GM12878 (cell line): ENCODE data around the gene VTI1A. TPM values are rescaled to one million over a fixed set of nuclear protein-coding genes. Genes with fewer than 3 reads are reported as not detected.

Source experiments
- ATAC-seq: fragments of 200-7000 bp; cut with Tn5 transposase; 3 replicates; pipeline ENCODE4 v1.9.1; 2020; ENCODE audit warnings: mild to moderate bottlenecking, moderate library complexity
- BruUV-seq: library from RNA; stranded (reverse); fragments of 400-500 nt; replicated peaks from 2 replicates; lab custom pipeline; 2021; lab: Mats Ljungman, UMichigan
- CTCF ChIA-PET: fragments of 300-600 bp; sonication (Branson Sonifier 250); formaldehyde crosslinking; extraction: SDS; loops from one replicate; lab custom pipeline; 2021; ENCODE audit warnings: inconsistent platforms; lab: Yijun Ruan, JAX
- POLR2A ChIA-PET: fragments of 350-600 bp; formaldehyde crosslinking; extraction: SDS; loops from one replicate; lab custom pipeline; 2021; ENCODE audit warnings: inconsistent platforms; lab: Charles Lee
- RAD21 ChIA-PET: fragments of 300-600 bp; sonication (Branson Sonifier 250); formaldehyde crosslinking; loops from one replicate; lab custom pipeline; 2023; ENCODE audit warnings: antibody characterized with exemption; ENCODE audit not compliant: unreplicated experiment; lab: Charles Lee
- SMC1A ChIA-PET: fragments of 300-600 bp; sonication (Branson Sonifier 250); formaldehyde crosslinking; loops from one replicate; lab custom pipeline; 2023; ENCODE audit not compliant: unreplicated experiment, uncharacterized antibody; lab: Charles Lee
- DNase-seq: peaks from one replicate; pipeline ENCODE4 v3.0.0-alpha.2; 2011; ENCODE audit warnings: low read depth, low spot score
- FAIRE-seq: peaks from 3 replicates; lab custom pipeline; 2011; peaks lifted over from hg19 to GRCh38; lab: Jason Lieb, UNC
- H2AFZ ChIP-seq: 2 replicates; pipeline ENCODE4 v1.6.0; 2011; ENCODE audit warnings: low read depth, low read length, control low read depth; ENCODE audit not compliant: control insufficient read depth
- H3K27ac ChIP-seq: 2 replicates; pipeline ENCODE4 v1.5.1; 2011; ENCODE audit warnings: control low read depth; ENCODE audit not compliant: control insufficient read depth, insufficient read depth
- H3K27me3 ChIP-seq, 2 experiments: replicated peaks in 1 of 2; 2 replicates each; pipeline versions ENCODE4 v1.6.0 to v1.6.1; 2011; ENCODE audit warnings: low read length in 1 of 2; ENCODE audit not compliant: control insufficient read depth in 2 of 2, insufficient read depth in 2 of 2
- H3K36me3 ChIP-seq, 2 experiments: 2 replicates each; pipeline ENCODE4 v1.5.1; 2011; ENCODE audit warnings: low read length in 1 of 2; ENCODE audit not compliant: control insufficient read depth in 2 of 2, insufficient read depth in 2 of 2
- H3K4me1 ChIP-seq: 2 replicates; pipeline ENCODE4 v1.6.1; 2011; ENCODE audit warnings: mild to moderate bottlenecking, low read length, moderate library complexity, mixed read lengths; ENCODE audit not compliant: control insufficient read depth, insufficient read depth
- H3K4me2 ChIP-seq: 2 replicates; pipeline ENCODE4 v1.6.0; 2011; ENCODE audit warnings: control low read depth; ENCODE audit not compliant: control insufficient read depth, insufficient read depth
- H3K4me3 ChIP-seq: fragments of 200-600 bp; sonication (generic); 2 replicates; pipeline ENCODE4 v1.5.1; 2016
- H3K79me2 ChIP-seq: 2 replicates; pipeline ENCODE4 v1.6.0; 2011; ENCODE audit warnings: low read length; ENCODE audit not compliant: control insufficient read depth, insufficient read depth
- H3K9ac ChIP-seq: 2 replicates; pipeline ENCODE4 v1.8.0; 2011; ENCODE audit warnings: low read length, control low read depth, mixed read lengths; ENCODE audit not compliant: control insufficient read depth, insufficient read depth
- H3K9me3 ChIP-seq: replicated peaks from 3 replicates; pipeline ENCODE4 v1.5.1; 2011; ENCODE audit warnings: mild to moderate bottlenecking, low read length; ENCODE audit not compliant: control insufficient read depth, insufficient read depth
- H4K20me1 ChIP-seq: 2 replicates; pipeline ENCODE4 v1.6.0; 2011; ENCODE audit not compliant: control insufficient read depth, insufficient read depth
- CHD1 ChIP-seq: IDR thresholded peaks from 2 replicates; pipeline ENCODE4 v1.6.1; 2012; ENCODE audit warnings: low read depth, low read length, improper control_type of control experiment
- GABPA ChIP-seq: IDR thresholded peaks from 2 replicates; pipeline ENCODE4 v1.6.1; 2014; ENCODE audit warnings: antibody characterized with exemption, low read depth, mild to moderate bottlenecking, inconsistent platforms
- NFYB ChIP-seq: IDR thresholded peaks from 2 replicates; pipeline ENCODE4 v1.6.1; 2011; ENCODE audit warnings: low read depth, mild to moderate bottlenecking, low read length, improper control_type of control experiment, moderate library complexity; ENCODE audit not compliant: insufficient read depth
- SP1 ChIP-seq: IDR thresholded peaks from one replicate; pipeline ENCODE4 v1.6.1; 2011; ENCODE audit warnings: low read depth, low read length
- SRF ChIP-seq, 2 experiments: IDR thresholded peaks; 2 replicates each; pipeline ENCODE4 v1.6.1; 2011; ENCODE audit warnings: low read depth in 2 of 2, low read length in 2 of 2, mild to moderate bottlenecking in 1 of 2, moderate library complexity in 1 of 2
- in situ Hi-C: fragments of 300-500 bp; cut with MboI; formaldehyde crosslinking; loops from 9 replicates; pipeline ENCODE4 v1.14.3; 2018; ENCODE audit warnings: mixed read lengths
- intact Hi-C: fragments of 100-400 bp; cut with micrococcal nuclease; formaldehyde crosslinking; loops from one replicate; pipeline ENCODE4 v1.14.2; 2022; ENCODE audit not compliant: unreplicated experiment
- polyA plus RNA-seq, 11 experiments: library from polyadenylated mRNA; depleted of rRNA in 4 of 11; unstranded in 6 of 11; stranded (reverse) in 5 of 11; fragments of >200 nt; fragmentation: Nextera tagmentation in 4 of 11; fragmentation: Illumina TruSeq in 1 of 11; extraction: Ambion mirVana in 4 of 11; extraction: Trizol in 1 of 11; gene quantifications; 1 replicate in 1 of 11; 2 replicates in 10 of 11; pipeline versions ENCODE4 v1.2.1 to v1.2.3, GENCODE V29; 2011 to 2016; ENCODE audit warnings: inconsistent platforms in 2 of 11, missing spikeins in 2 of 11, low read depth in 1 of 11
- total RNA-seq, 4 experiments: library from RNA; depleted of rRNA in 3 of 4; stranded (reverse); fragments of >200 nt in 3 of 4; fragmentation: Illumina TruSeq in 1 of 4; extraction: Trizol in 1 of 4; gene quantifications; 2 replicates each; pipeline versions ENCODE4 v1.2.1 to v1.2.3, GENCODE V29; 2013 to 2021
- TF ChIP-seq, protein P1 (sequence below): fragments of 150-350 bp; IDR thresholded peaks from 2 replicates; pipeline ENCODE4 v1.6.1; 2016; ENCODE audit warnings: low read depth, low read length

Gene VTI1A
- total and polyA plus RNA-seq, 10 of the 15 experiments (the other 5 are each of a cell fraction or from before 2014, with no cell fraction given) = 12.4 to 43.2 (median 27.5) TPM

DNA sequence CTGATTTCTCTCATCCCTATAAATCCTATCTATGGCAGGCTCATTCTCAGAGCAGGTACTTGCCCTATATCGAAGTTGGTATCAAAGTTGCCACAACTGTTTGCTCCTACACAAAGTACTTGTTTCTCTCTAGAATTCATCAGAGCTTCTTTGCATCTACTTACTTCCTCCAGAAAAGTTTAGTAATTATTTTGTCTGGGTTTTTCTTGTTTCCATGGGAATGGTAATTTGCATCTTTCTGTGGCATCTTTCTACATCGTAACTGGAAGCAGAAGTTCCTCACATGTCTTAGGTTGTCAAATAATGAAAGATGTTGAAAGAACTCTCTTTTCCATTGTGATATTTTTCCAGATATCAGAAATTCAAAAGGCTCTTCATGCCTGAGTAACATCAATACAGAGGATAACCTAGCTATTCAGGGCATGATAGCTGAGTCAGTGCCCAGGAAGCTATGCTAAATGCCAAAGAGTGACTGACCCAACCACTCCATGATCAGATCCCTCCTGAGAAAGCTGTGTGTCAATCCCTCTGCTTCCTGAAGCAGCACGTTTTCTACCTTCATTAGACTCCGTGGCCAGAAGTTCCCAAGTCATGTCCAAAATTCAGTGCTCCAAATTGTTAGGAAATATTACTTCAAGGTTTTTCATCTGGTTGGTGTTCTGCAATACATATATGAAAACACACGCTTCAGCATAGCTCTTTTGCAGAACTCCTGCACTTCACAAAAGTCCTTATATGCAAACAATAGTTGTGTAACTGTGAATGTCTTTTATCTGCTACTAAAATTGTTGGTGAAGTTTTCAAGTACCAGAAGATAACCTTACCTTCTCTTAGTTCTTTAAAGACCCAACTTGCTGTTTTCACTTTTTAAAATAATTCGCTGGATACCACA, 216.5 kb downstream of the VTI1A start (continued):
- TF ChIP-seq, protein P1, sequence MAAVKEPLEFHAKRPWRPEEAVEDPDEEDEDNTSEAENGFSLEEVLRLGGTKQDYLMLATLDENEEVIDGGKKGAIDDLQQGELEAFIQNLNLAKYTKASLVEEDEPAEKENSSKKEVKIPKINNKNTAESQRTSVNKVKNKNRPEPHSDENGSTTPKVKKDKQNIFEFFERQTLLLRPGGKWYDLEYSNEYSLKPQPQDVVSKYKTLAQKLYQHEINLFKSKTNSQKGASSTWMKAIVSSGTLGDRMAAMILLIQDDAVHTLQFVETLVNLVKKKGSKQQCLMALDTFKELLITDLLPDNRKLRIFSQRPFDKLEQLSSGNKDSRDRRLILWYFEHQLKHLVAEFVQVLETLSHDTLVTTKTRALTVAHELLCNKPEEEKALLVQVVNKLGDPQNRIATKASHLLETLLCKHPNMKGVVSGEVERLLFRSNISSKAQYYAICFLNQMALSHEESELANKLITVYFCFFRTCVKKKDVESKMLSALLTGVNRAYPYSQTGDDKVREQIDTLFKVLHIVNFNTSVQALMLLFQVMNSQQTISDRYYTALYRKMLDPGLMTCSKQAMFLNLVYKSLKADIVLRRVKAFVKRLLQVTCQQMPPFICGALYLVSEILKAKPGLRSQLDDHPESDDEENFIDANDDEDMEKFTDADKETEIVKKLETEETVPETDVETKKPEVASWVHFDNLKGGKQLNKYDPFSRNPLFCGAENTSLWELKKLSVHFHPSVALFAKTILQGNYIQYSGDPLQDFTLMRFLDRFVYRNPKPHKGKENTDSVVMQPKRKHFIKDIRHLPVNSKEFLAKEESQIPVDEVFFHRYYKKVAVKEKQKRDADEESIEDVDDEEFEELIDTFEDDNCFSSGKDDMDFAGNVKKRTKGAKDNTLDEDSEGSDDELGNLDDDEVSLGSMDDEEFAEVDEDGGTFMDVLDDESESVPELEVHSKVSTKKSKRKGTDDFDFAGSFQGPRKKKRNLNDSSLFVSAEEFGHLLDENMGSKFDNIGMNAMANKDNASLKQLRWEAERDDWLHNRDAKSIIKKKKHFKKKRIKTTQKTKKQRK = no peak
- no peak for TF ChIP-seq CHD1

GRCh38 chr10:112666094-112666493, 219.1 kb downstream of the VTI1A start:
- SMC1A ChIA-PET = interaction anchor here (1.0 kb wide), 2 partner anchors 11 to 14 kb away, joined by 3 read pairs; no protein-coding TSS in a partner anchor
- Histone ChIP-seq H3K4me3 (no peak overlapping the region), H3K4me1 (no peaks in the 10 kb centered on the region), H3K9me3 (no peaks in the 10 kb centered on the region), H3K27me3 (no peaks in the 10 kb centered on the region), H3K79me2 (no peaks in the 10 kb centered on the region), H3K9ac (no peak overlapping the region), H4K20me1 (no peaks in the 10 kb centered on the region), H3K27ac (no peak overlapping the region), H3K4me2 (no peak overlapping the region), H3K36me3 (no peaks in the 10 kb centered on the region; a peak in 1 of 4 replicates), H2AFZ (no peak overlapping the region)
- POLR2A ChIA-PET = no interaction called here
- no peak for ATAC-seq
- RAD21 ChIA-PET = no interaction called here
- intact Hi-C loops (no loop called here), in situ Hi-C loops (no loop called here)
- no TSS peak for BruUV-seq
- DNase-seq = no peak
- no peak for TF ChIP-seq SP1
- TF ChIP-seq NFYB = no peak
- no peak for TF ChIP-seq GABPA
- no peak for TF ChIP-seq SRF (IDR thresholded peaks at IDR 0.05; ENCODE audit: low read depth in 2 of 2, low read length in 2 of 2)
- FAIRE-seq = no peak
- CTCF ChIA-PET = no interaction called here
